Loucy (cell line): ENCODE measurements around the gene DNM3.

Source experiments
- EZH2phosphoT487 ChIP-seq: fragments of 200-600 bp; IDR thresholded peaks from 2 replicates; pipeline ENCODE4 v1.6.1; 2018; ENCODE audit warnings: antibody characterized with exemption, mild to moderate bottlenecking, moderate library complexity, borderline replicate concordance
- TF ChIP-seq, protein P1 (sequence below): fragments of 200-600 bp; sonication (generic); conservative IDR thresholded peaks from 2 replicates; pipeline ENCODE4 v1.5.1; 2014; ENCODE audit warnings: mild to moderate bottlenecking, antibody characterized with exemption, low read length

DNA sequence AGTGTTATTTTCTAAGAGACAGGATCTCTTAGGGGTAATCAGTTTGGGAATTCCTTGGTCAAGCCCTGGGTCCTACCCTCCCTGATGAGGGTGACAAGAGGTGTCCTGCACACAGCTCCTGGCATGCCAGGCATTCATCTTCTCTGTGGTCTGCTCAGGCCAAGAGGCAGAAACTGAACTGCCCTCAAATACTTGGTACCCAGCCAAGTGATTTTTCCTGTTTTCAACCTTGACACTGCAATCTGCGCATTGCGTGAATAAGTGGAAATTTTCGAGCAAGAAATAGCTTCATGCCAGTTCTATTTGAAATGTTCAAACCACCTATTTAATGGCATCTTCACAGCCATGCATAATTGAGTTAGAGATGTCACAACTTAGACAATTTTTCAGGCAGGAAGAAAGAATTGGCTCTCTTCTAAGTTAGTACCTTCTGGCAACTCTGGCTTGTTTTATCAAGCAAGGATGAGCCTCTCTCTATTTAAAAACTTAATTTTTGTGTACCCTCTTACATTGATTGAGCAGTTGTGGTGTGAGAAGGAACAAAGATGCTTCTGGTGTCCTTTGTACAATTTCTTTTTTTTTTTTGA lies 27.0 kb downstream of the DNM3 start:
- TF ChIP-seq, protein P1, sequence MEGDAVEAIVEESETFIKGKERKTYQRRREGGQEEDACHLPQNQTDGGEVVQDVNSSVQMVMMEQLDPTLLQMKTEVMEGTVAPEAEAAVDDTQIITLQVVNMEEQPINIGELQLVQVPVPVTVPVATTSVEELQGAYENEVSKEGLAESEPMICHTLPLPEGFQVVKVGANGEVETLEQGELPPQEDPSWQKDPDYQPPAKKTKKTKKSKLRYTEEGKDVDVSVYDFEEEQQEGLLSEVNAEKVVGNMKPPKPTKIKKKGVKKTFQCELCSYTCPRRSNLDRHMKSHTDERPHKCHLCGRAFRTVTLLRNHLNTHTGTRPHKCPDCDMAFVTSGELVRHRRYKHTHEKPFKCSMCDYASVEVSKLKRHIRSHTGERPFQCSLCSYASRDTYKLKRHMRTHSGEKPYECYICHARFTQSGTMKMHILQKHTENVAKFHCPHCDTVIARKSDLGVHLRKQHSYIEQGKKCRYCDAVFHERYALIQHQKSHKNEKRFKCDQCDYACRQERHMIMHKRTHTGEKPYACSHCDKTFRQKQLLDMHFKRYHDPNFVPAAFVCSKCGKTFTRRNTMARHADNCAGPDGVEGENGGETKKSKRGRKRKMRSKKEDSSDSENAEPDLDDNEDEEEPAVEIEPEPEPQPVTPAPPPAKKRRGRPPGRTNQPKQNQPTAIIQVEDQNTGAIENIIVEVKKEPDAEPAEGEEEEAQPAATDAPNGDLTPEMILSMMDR: no peak
- no peak for TF ChIP-seq EZH2phosphoT487
